HG02981 (cell line): ENCODE data around the gene SLC23A2.
"Not testable (repeated sequence)": the region's sequence is repeated elsewhere in the genome, so short reads cannot be mapped to it uniquely, and the experiment has no call there.

ENCODE experiments used
- ATAC-seq: cut with Tn5 transposase; IDR thresholded peaks from one replicate; pipeline ENCODE4 v1.9.1; 2021; ENCODE audit warnings: mild to moderate bottlenecking, moderate library complexity; ENCODE audit not compliant: unreplicated experiment

SLC23A2 gene

DNA sequence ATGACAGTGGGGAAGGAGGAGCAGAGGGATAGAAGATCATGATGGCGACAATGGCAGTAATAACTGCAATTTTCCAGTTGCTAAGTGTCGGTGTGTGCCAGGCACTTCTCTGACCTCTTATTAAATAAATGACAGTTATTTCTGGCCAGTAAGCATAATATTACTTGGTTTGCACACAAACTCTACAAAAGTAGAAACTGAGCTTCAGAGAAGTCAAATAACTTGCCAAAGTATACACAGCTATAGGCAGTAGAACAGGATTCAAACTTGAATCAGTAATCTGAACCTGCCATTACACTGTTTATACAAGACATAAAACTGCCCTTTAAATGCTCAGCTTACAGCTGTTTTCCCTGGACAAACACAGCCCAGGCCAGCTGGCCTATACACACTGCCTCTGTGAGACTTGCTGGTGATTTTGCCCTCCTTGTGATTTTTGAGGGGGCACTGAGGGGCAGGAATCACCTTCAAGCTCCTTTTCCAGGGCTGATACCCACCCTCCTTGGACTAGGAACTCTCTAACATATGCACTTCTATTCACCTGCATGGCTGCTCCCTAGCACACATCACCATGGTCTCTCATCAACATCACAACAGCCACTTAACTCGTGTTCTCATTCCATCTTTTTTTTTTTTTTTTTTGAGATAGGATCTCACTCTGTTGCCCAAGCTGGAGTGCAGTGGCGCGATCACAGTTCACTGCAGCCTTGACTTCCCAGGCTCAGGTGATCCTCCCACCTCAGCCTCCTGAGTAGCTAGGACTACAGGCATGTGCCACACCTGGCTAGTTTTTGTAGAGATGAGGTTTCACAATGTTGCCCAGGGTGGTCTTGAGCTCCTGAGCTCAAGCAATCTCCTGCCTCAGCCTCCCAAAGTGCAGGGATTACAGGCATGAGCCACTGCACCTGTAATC is 63.6 kb downstream of the SLC23A2 start:
- no peak for ATAC-seq

- ATAC-seq = no peak
These were observed 64.4 kb downstream of the SLC23A2 start for GRCh38 chr20:4936851-4937406.

DNA sequence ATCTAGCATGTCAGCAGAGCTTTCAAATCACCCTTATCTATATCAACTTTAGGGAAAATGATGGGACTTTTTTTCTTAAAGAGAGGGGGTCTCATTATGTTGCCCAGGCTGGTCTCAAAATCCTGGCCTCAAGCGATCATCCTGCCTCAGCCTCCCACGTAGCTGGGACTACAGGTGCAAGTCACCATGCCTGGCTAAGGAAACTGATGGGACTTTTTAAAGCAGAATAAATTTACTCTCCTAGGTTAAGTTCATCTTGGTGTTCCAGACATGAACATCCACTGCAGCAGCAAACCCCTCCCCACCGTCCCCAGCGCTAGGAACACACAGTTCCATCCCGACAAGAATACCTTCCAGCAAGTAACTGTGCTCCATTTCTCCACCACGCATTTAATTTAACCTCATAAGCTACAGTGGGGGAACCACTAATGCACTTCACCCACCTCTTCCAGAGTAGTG is 64.9 kb downstream of the SLC23A2 start:
- ATAC-seq = no peak

GRCh38 chr20:4932061-4932460 is 69.2 kb downstream of the SLC23A2 start:
- ATAC-seq = no peak

DNA sequence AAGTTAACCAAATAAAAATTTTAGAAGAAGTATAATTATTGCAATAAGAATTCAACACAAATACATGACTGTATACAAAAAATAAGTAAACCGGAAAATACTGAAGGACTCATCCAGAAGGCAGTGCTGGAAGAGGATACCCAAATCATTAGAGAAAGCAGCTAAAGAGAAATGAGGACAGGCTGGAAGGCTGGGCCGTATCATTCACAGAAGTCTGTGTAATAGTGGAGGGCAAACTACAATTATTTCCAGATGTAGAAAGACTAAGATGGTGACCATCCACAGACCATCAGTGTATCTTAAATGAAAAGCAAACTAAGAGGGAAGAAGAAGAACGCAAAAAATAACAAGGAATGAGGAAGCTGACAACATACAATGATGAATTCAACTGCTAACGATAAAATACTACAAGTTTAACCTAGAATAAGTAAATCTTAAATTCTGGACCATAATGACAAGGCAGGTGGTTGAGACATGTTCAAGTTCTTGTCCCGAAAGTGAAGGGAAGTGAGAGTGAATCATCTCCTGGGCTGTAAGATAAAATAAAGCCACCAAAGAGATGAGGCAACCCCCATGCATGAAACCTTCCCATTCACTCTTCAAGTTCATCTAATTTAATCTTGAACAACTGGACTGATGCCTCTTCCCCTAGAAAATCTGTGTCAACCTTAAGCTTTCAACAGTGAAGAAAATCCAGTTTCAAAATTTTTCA is 71.5 kb downstream of the SLC23A2 start:
- no peak for ATAC-seq

DNA sequence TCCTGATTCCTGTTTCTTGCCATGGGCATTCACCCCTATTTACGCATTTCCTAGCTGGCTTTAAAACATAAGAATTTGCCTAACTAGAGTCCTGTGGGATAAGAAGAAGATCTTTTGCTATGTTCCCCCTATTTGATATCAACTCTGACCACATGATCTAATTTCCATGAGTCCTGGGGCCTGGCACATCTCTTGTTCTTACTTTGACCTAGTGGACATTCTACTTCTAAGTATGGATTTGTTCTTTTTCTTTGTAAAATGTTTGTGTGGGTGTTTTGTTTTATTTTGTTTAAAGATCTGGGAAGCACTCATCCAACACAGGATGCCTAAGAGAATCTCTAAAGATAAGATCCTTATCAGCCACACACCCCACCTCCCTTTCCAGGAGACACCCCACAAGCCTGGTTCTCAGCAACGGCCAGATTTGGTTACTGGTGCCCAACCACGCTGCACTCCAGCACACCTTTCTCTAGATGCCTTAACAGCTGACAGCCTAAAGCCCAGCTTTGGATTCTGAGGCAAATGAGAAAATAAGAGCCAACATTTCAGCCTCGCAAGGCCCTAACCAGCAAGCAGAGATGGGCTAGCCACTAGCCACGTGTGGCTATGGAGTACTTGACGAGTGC is 74.7 kb downstream of the SLC23A2 start:
- no peak for ATAC-seq

- no peak for ATAC-seq
These were observed 75.3 kb downstream of the SLC23A2 start for GRCh38 chr20:4925842-4926530.

DNA sequence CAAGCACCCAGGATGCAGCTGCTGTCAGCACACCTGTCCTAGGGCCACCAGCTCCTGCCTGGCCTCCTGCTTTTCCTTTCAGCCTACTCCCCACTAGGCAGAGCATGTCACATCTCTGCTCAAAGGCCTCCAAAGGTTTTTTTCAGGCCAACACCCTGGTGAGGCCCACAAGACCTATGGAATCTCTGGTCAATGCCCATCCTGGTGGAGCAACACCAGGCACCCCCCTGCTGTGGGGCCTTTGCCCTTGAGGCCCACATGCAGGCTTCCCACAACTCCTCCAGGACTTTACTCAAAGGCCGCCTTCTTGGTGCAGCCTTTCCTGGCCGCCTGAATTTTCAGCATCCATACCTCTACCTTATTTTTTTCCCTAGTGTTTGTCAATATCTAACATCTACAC is 76.9 kb downstream of the SLC23A2 start:
- no peak for ATAC-seq

DNA sequence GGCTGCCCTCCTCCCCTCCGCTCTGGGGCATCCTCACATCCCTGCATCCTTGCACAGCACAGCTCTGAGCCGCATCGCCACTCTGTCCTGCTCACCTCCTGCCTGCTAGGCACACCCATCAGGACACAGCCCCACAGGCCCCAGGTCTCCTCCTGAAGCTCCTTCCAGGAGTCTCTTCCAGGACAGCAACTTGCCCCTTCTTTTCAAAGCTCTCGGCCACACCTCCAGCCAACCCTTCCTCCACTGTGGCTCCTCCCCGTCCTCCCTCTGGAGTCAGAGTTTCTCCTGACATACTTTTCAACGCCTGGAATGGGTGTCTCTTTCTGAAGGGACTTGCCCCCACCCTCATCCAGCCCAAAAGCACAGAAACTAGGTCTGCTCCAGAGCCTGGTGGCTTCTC is 77.3 kb downstream of the SLC23A2 start:
- no peak for ATAC-seq

DNA sequence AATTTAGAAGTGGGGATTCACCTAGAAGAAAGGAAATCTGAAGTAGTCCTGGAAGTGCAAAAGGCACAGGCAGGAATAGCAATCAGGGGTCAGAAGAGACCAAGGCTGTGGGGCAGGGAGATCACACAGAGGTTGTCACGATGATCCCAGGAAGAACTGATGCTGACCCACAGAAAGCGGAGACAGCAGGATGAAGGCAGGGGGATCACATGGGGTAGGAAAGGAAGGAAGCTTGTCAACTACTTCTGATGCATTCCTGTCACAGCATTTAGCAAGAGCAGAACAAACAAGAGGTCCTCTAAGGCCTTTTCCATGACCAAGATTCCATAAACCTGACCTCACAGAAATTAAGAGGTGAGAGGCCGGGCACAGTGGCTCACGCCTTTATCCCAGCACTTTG is 79.1 kb downstream of the SLC23A2 start:
- ATAC-seq = no peak

- ATAC-seq = not testable (repeated sequence)
These were observed 80.0 kb downstream of the SLC23A2 start for GRCh38 chr20:4921271-4921670.

DNA sequence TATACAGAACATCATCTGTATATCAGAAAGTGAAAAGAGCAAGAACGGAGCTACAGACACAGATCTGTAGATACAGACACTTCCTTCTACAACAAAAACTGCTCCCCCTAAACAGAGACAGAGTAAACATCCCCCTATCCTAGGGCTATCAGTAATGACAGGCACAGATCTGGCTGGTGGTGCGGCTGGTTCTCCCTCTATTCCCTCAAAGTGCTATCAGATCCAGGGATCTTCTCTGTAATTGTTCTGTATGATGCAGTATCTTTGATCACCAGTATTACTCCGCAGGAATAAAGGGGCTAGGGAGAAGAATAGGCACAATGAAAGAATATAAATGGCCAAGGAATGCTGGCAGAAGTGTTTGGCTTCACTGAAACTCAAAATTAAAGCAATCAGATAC is 80.7 kb downstream of the SLC23A2 start:
- ATAC-seq = no peak

GRCh38 chr20:4920131-4920530 is 81.2 kb downstream of the SLC23A2 start:
- ATAC-seq = no peak

DNA sequence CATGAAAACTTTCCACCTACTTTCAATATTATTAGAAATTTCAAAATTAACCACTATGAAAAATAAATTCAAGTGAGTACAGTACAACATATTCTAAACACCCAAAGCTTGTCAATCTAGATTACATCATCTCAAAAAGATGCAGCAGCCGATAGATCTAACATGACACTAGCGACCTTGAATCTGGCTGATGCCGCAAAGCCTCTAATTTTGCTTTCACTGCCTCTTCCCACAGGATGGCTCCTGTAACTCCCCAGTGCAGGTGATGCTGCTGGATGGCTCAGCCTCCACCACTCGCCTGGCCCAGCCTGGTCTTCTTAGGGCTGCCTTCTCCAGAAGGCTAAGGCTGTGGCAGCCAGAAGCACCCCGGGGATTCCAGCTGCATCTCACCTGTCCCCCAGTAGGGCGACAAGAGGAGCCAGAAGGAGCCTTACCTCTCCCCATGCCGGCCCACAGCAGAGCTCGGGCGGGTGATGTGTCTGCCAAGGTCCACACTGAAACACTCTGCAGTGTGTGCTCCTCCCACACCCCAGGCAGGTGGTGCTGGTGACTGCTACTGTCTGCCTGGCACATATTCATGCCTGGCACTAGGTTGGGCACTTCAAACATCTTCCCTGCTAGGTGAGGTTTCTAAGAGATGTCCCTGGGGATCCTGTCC is 82.1 kb downstream of the SLC23A2 start:
- no peak for ATAC-seq

DNA sequence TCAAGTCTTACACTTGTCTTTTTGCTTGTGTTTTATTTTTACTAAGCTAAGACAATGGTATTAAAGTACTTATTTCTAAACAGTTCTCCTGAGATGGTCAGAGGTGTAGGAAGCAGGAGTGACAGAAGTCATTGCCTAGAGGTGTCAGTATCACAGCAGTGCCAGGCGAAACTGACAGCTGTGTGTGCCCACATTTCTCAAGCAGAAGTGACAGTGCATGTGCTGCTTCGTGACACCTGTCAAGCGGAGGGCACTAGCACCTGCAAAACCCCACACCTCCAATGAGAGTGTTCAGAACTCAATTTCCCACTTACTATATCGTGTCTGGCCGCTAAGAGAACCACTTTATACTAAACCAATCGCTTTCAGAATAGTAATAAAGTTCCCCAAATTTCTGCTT is 82.8 kb downstream of the SLC23A2 start:
- ATAC-seq = no peak

DNA sequence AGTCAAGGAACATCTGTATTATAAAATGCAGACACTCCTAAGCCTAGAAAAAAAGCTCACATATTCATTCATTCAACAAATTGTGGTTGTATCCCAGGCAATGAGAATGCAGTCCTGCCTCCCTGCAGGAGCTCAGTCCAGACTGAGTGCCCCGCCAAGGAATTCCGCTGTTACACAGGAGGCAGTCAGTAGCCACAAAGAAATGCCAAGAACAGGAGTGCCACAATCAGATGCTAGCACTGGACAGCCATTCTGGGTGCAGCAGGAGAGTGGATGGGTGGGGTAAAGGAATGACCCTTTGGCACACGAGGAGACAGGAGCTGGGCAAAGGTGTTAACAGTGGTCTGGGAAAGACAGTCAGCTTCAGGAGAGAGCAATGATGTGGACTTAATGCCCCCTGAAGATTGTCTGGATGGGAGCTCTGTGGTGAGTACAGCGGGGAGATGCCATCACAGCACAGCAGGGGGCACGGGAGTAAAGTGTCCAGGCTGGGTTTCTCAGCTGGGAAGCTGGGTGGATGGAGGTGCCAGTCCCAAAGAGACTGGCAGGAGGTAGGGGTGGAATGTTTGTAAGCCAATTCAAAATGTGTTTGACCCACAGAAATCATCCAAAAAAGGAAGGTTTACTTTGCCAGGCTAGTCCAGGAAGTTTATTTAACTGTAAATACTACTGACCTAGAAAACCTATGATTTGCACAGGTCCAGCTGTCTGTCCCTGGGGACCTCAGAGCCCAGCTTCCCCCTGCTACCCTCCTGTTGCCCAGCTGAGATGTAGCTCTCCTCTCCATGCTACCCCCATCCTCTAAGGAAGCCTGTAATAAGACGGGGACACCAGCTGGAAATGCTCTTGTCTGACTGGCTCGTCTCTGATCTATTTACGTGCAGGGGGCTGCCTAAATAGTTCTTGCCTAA is 84.1 kb downstream of the SLC23A2 start:
- ATAC-seq = no peak

GRCh38 chr20:4913147-4913546 is 88.2 kb downstream of the SLC23A2 start:
- no peak for ATAC-seq

GRCh38 chr20:4912380-4913142 is 88.7 kb downstream of the SLC23A2 start:
- no peak for ATAC-seq
